OCI-LY7 (cell line): ENCODE data around the gene PXN.

ENCODE experiments used
- CTCF ChIP-seq: fragments of 200-600 bp; sonication (generic); conservative IDR thresholded peaks from 2 replicates; pipeline ENCODE4 v1.5.1; 2014; ENCODE audit warnings: mild to moderate bottlenecking, antibody characterized with exemption, low read length, moderate library complexity, mixed read lengths
- EZH2phosphoT487 ChIP-seq: fragments of 200-600 bp; sonication (generic); IDR thresholded peaks from 2 replicates; pipeline ENCODE4 v1.6.1; 2018; ENCODE audit warnings: low read depth, borderline replicate concordance, mild to moderate bottlenecking, mixed run types, antibody characterized with exemption, low read length, moderate library complexity, mixed read lengths

- TF ChIP-seq CTCF = no peak
- no peak for TF ChIP-seq EZH2phosphoT487
Observed at GRCh38 chr12:120175062-120175461, 90.5 kb downstream of the PXN start.
